Memory B cell (primary cell): Measurements from ENCODE around the gene ITPK1.

Source experiments
- ATAC-seq: fragments of 150-1000 bp; cut with Tn5 transposase; 2 replicates; pipeline ENCODE4 v1.10.0; 2021; ENCODE audit warnings: low read depth, mild to moderate bottlenecking, moderate library complexity
- DNase-seq, 2 donors: peaks; one replicate each; pipeline ENCODE4 v3.0.0; 2022; ENCODE audit warnings: low spot score in 2 of 2
- H3K27ac Mint-ChIP-seq: one replicate; pipeline ENCODE4 v1.8.0; 2022; ENCODE audit warnings: mild to moderate bottlenecking, moderate library complexity, mixed read lengths
- H3K27me3 Mint-ChIP-seq: one replicate; pipeline ENCODE4 v1.8.0; 2022; ENCODE audit warnings: mixed read lengths
- H3K36me3 Mint-ChIP-seq: one replicate; pipeline ENCODE4 v1.8.0; 2022; ENCODE audit warnings: mild to moderate bottlenecking, mixed read lengths
- H3K4me1 Mint-ChIP-seq: one replicate; pipeline ENCODE4 v1.8.0; 2022; ENCODE audit warnings: mixed read lengths
- H3K4me3 Mint-ChIP-seq: one replicate; pipeline ENCODE4 v1.8.0; 2022; ENCODE audit warnings: mild to moderate bottlenecking, moderate library complexity, mixed read lengths
- H3K9me3 Mint-ChIP-seq: one replicate; pipeline ENCODE4 v1.8.0; 2022; ENCODE audit warnings: mixed read lengths

ITPK1 gene

DNA sequence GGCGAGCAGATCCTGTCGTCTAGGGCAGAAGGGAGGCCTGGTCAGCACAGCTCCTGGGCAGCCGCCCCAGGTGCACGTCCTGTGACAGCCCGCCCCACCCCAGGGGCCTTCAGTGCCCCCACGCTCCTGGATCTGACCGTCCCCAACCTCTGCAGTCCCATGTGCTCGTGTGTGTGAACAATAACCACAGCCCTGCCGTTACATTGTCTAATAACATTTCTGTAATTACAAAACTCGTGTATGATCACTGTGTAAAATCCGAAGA lies 153.0 kb downstream of the ITPK1 start:
- H3K36me3 Mint-ChIP-seq = peaks cover 16% of the 10 kb centered on the region

DNA sequence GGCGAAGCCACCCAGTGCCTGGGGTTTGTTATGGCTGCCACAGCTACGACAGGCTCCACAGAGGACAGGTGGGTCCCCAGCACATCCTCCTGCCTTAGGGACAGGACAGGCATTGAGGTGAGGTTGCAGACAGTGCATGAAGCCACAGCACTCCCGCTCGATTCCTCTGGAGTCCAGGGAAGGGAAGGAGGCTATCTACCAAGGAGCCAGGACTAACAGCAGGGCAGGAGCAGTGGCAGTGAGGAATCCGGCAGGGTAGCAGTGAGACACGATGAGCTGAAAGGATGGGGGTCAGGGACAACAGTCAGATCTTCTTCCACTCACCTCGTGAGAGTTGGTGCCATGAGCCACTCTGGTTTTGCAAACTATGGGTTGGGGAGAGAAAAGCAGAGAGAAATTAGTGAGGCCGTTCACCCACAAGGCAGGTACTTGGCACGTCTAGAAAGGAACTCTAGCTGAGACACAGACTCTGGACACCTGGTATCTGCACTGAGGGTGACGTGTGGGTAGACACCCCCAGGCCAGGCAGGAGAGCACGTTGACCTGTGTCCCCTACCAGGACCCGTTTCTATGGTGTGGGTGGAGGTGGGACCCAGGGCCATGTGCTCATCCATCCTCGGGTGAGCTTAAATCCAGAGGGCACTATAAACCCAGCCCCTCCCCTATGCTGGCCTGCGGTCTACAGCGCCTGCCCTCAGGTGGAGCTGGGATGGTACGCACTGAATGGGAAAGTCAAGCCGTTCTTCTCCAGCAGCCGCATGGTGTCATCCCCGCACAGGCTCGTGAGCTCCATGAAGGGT lies 153.5 kb downstream of the ITPK1 start:
- H3K4me1 Mint-ChIP-seq = peaks cover 2% of the 10 kb centered on the region
- no peak overlapping the region for H3K27ac Mint-ChIP-seq
- peaks cover 11% of the 10 kb centered on the region for H3K36me3 Mint-ChIP-seq
- DNase-seq (no peak), ATAC-seq (no peak)
- no peaks in the 10 kb centered on the region for H3K27me3 Mint-ChIP-seq
- H3K9me3 Mint-ChIP-seq = no peaks in the 10 kb centered on the region
- no peak overlapping the region for H3K4me3 Mint-ChIP-seq

More for the DNA sequence above, 153.0 kb downstream of the ITPK1 start:
- ATAC-seq (no peak), DNase-seq (no peak)
- H3K9me3 Mint-ChIP-seq = peaks cover 1% of the 10 kb centered on the region
- peaks cover 7% of the 10 kb centered on the region for H3K4me1 Mint-ChIP-seq
- H3K4me3 Mint-ChIP-seq = no peak overlapping the region
- H3K27ac Mint-ChIP-seq = no peak overlapping the region
- H3K27me3 Mint-ChIP-seq = no peaks in the 10 kb centered on the region

DNA sequence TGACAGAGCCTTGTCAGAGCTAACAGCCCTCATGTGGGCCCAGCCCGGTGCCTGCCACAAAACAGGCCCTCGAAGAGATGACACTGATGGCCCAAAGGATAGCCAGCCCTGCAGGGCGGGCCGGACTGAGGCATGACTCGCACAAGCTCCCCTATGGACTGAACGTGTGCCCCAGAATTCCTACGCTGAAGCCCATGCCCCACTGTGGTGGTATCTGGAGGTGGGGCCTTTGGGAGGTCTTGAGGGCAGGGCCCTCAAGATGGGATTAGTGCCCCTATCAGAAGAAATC lies 154.2 kb downstream of the ITPK1 start:
- no peak for DNase-seq
- Mint-ChIP-seq H3K4me1 (no peaks in the 10 kb centered on the region), H3K9me3 (no peaks in the 10 kb centered on the region), H3K27ac (no peak overlapping the region), H3K27me3 (no peaks in the 10 kb centered on the region), H3K4me3 (no peak overlapping the region), H3K36me3 (peaks cover 11% of the 10 kb centered on the region)
- ATAC-seq = no peak

DNA sequence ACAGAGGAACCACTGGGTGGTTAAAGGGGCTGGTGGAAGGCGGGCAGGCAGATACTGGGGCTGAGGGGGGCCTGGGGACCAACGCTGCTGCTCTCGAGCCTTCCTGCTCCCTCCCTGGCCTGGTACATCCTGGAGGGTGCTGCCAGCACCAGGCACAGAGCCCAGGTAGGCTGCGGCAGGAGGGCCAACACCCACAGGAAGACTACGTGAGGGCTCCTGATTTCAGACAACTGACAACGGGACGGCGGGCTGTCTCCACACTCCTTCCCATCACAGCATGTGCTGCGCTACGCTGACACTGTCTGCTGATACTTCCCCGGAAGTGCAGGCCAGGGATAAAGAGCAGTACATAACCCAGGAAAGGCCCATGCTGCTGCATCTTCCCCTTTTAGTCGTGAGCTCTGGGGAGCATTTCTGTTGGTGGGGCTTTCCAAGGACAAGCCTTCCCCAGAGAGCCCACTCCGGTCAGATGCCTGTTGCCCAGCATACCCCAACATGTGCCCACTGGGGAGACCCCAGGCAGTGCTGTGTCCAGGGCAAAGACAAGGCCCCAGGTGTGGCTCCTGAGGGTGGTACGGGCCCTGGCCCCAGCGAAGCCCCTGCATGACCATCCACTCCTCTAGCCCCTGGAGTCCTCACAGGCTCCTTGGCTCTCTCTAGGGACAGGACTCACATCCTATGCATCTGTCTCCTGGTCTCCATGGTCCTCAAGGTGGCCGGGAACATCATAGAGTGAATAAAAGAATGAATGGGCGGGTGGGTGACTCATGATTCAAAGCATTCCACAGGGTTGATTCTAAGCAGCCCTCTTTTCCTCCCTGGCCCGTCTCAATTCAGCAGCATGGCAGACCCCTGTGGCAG lies 154.8 kb downstream of the ITPK1 start:
- no peaks in the 10 kb centered on the region for H3K4me1 Mint-ChIP-seq
- DNase-seq (no peak), ATAC-seq (no peak)
- H3K4me3 Mint-ChIP-seq = no peak overlapping the region
- H3K36me3 Mint-ChIP-seq = peaks cover 11% of the 10 kb centered on the region
- no peaks in the 10 kb centered on the region for H3K27me3 Mint-ChIP-seq
- H3K27ac Mint-ChIP-seq = no peak overlapping the region
- H3K9me3 Mint-ChIP-seq = no peaks in the 10 kb centered on the region

DNA sequence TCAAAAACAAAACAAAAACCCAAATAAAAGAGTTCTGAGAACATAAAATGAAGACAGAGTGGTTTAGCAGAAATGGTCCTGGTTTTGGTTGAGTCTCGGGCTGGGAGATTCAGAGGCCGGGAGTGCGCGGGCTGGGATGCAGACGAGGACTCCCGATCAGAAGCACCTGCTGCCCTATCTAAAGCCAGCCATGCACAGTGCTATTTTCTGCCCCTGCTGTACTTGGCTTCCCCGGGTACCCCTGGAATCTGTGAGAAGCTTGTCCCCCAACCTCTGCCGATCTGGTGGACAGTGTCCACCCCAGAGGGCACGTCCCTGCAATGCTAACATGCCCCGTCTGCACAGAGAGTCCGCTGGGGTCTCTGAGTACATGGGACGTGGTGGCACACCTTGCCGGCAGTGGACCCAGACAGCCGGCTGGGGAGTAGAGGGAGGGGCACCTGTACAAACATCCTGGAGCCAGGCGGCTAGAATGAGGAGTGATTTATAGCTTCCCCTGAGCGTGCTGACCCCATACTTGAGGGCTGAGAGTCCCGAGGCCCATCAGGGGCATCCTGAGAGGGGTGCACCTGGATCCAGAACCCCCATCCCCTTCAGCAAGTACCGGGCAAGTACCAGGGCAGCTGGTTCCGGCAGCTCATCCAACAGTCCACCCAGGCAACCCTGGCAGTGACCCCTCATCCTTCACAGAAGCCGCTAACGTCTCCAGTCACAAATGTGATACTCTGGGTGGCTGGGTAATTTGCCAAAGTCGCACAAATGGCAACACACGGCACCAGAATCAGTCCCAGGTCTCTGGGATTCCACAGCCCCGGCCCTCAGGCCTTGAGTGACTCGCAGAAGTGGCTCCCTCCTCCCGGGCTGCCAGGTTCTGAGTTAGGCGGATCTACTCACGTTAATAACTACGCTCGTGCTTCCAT lies 155.7 kb downstream of the ITPK1 start:
- H3K4me3 Mint-ChIP-seq = no peak overlapping the region
- no peaks in the 10 kb centered on the region for H3K27me3 Mint-ChIP-seq
- ATAC-seq = no peak
- H3K9me3 Mint-ChIP-seq = no peaks in the 10 kb centered on the region
- peaks cover 11% of the 10 kb centered on the region for H3K36me3 Mint-ChIP-seq
- DNase-seq = no peak
- no peak overlapping the region for H3K27ac Mint-ChIP-seq
- H3K4me1 Mint-ChIP-seq = no peaks in the 10 kb centered on the region

DNA sequence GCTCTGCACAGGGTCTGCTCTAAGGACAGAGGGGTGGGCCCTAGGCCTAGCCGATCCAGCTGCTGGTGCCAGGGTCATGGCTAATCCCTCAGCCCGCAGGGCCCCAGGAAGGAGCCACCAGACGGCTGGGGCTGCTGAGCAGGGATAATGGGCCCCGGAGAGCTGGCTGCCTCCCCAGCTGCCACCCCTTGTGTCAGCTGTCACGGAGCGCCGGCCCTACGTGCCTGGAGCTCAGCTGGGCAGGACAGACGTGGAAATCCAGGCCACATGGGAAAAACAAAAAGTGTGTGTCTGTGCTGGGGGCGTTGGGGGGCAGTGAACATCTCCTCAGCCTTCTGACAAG lies 156.6 kb downstream of the ITPK1 start:
- Mint-ChIP-seq H3K9me3 (no peaks in the 10 kb centered on the region), H3K36me3 (peaks cover 11% of the 10 kb centered on the region), H3K27ac (no peak overlapping the region), H3K4me3 (no peak overlapping the region), H3K4me1 (no peaks in the 10 kb centered on the region), H3K27me3 (no peaks in the 10 kb centered on the region)
- ATAC-seq (no peak), DNase-seq (no peak)

DNA sequence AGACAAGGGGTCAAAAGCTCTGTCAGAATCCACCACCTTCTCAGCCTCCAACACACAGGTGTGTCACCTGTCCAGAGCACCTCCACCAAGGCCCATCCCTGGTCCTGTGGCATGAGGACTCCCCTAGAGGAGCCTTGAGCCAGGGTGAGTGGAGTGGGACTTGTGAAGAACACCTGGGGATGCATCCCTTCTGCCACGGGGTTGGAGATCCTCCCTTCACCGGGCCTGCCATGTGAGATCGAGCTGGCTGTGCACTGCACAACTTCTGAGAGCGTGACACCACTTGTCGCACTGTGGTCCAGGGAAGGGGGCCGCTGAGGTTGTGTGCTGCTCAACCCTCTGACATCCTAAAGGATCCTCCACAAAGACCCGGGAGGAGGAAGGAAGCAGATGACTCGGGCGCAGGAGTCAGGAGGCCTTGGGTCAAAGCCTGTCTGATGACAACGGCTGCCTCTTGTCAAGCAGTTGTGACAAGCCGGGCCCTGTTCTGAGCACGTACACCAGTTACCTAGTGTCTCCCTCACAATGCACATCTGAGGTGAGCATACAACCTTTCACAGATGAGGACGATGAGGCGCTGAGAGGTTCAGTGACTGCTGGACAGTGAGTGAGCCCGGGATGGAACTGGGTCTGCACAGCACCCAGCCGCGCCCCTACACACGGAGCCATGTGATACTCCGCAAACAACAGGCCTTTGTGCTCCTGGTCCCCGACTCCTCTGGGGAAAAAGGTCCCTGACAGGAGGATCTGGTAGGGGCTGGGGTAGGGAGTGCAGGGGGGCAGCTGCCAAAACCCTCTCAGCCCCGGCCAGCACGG lies 157.1 kb downstream of the ITPK1 start:
- no peak for ATAC-seq
- DNase-seq = no peak
- Mint-ChIP-seq H3K4me1 (no peaks in the 10 kb centered on the region), H3K9me3 (no peaks in the 10 kb centered on the region), H3K36me3 (peaks cover 11% of the 10 kb centered on the region), H3K4me3 (no peak overlapping the region), H3K27ac (peak overlapping the region; percentile 58), H3K27me3 (no peaks in the 10 kb centered on the region)

DNA sequence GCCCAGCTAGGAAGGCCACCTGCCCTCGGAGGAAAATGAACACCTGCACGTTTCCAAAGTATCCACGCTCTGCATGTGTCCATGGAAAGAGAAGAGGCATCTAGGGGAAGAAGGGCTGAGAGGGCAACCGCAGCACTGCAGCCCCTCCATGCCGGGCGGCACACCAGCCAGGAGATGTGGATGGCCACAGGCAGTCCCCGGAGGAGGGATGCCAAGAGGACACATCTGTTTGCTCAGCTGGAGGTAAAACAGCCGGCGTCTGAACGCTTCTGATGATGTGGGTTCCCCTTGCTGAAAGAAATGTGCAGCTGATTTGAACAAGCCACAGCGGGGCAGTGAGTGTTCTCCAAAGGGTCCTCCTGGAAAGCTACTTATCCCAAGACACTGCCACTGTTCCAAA lies 158.8 kb downstream of the ITPK1 start:
- DNase-seq (no peak), ATAC-seq (no peak)
- Mint-ChIP-seq H3K4me1 (peaks cover 4% of the 10 kb centered on the region), H3K36me3 (peaks cover 11% of the 10 kb centered on the region), H3K27me3 (no peaks in the 10 kb centered on the region), H3K27ac (no peak overlapping the region), H3K4me3 (no peak overlapping the region), H3K9me3 (no peaks in the 10 kb centered on the region)

DNA sequence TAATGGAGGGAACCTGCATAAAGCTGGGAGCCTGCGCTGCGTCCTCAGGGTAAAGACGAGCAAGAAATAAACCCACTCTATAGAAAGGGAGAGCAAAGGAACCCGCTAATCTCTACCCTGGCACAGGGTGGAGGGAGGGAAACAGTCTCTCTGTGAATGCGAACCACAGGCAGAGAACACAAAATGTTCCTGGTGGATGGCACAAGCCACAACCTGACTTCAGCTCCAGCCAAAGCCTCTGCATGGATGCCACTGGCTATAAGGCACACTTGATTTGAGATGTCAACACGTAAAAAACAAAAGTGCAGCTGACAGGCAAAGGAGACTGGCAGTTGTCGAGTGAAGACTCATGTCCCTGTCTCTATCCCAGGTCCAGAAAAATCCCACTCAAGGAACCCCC lies 160.3 kb downstream of the ITPK1 start:
- no peaks in the 10 kb centered on the region for H3K27me3 Mint-ChIP-seq
- ATAC-seq (no peak), DNase-seq (no peak)
- H3K36me3 Mint-ChIP-seq = peaks cover 12% of the 10 kb centered on the region
- H3K9me3 Mint-ChIP-seq = no peaks in the 10 kb centered on the region
- H3K4me1 Mint-ChIP-seq = peaks cover 6% of the 10 kb centered on the region
- H3K4me3 Mint-ChIP-seq = no peak overlapping the region
- no peak overlapping the region for H3K27ac Mint-ChIP-seq

DNA sequence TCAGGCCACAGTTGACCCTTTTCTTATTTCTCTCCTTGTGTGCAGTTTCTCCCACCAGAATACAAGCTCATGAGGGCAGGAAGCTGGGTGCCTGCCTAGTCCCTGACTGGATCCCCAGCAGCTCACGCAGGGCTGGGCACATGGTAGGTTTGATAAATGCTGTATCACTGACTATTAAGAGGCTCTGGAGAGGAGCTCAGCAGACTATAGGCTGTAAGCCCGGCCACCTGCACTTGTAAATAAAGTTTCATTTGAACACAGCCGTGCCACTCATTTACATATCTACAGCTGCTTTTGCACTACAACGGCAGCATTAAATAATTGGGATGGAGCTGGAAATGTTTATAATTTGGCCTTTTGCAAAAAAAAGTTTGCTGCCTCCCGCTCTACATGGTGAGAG lies 160.8 kb downstream of the ITPK1 start:
- ATAC-seq = no peak
- H3K4me3 Mint-ChIP-seq = no peak overlapping the region
- H3K36me3 Mint-ChIP-seq = peaks cover 14% of the 10 kb centered on the region
- no peak overlapping the region for H3K27ac Mint-ChIP-seq
- DNase-seq = no peak
- no peaks in the 10 kb centered on the region for H3K9me3 Mint-ChIP-seq
- H3K4me1 Mint-ChIP-seq = peaks cover 6% of the 10 kb centered on the region
- no peaks in the 10 kb centered on the region for H3K27me3 Mint-ChIP-seq

DNA sequence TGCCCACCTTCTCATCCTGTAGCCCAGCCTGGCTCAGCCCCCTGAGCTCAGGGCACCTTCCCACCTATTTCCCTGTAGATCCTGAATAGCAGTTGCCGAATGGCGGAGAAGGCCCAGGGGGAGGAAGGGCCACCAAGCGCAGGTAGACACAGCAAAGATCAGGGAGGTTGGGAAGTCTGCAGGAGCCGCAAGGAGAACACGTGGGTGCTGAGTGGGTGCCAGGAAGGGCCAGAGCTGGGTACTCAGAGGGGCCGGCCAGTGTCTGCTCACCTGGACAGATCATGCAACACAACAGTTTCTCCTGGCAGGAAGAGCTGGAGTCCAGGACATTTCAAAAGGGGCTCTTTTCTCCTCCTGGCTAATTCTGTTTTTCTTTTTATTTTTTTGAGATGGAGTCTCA lies 162.2 kb downstream of the ITPK1 start:
- Mint-ChIP-seq H3K27ac (no peak overlapping the region), H3K4me3 (no peak overlapping the region), H3K4me1 (peaks cover 6% of the 10 kb centered on the region), H3K9me3 (no peaks in the 10 kb centered on the region), H3K36me3 (peaks cover 15% of the 10 kb centered on the region), H3K27me3 (no peaks in the 10 kb centered on the region)
- DNase-seq (no peak), ATAC-seq (no peak)

DNA sequence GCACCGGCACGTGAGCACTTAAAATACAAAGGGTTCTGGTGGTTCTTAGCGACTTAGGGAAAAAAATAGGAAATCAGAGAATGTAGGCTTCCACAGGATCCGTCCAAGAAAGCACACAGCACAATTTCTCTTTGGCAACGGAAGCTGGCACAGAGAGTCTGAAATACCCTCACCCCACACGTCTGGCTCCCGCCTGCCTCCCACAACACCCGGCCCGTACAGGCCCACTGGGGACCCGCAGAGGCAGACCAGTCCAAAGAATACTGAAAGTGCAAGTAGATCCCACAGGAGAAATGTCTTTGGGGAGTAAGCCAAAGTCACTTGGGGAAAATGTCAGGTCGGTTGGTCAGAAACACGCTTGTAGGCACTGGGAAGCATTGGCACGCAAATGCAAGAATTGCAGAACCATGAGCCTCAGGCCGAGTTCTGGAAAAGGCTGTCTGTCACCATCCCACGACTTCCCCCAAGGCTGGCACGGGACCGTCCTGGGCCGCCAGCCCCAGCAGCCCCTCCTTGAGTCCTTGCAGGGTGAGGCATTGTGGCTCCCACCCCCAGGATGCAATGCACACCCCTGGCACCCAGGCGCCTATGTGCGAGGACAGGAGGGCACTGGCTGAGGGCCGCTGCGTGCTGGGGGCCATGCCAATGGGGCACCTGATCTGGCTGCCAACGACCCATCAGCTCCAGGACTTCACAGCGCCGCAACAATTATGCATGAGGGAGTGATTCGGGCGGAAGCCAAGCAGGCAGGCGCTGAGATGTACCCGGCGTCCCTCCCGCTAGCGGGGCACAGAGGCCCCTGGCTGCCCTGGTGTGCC lies 163.0 kb downstream of the ITPK1 start:
- no peak for DNase-seq
- no peak for ATAC-seq
- H3K27ac Mint-ChIP-seq = no peak overlapping the region
- H3K4me1 Mint-ChIP-seq = peaks cover 6% of the 10 kb centered on the region
- peaks cover 13% of the 10 kb centered on the region for H3K36me3 Mint-ChIP-seq
- no peaks in the 10 kb centered on the region for H3K27me3 Mint-ChIP-seq
- no peaks in the 10 kb centered on the region for H3K9me3 Mint-ChIP-seq
- H3K4me3 Mint-ChIP-seq = no peak overlapping the region

DNA sequence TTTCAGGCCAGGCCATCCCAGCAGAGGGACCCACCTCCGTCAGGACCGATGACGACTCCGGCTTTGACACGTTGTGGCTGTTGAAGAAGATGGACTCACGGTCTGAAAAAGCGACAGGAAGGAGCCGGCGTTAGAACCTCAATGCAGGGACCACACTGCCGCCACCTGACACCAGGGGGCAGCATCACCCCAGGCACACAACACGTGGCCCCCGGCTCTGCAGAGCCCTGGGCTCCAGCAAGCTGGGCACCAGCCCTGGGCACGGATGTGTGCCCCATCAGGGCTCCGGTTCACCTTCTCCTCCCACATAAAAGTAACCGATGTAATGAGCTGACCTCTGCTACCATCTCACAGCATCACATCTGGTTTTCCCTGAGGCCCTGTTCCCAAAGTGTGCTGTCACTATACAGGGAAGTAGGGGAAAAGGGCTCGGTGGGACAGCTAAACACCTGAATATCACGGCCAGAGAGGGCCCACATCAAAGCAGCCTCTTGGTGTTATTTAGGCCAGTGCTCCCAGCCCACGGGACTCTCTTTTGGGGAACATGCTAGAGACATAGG lies 163.7 kb downstream of the ITPK1 start:
- Mint-ChIP-seq H3K9me3 (no peaks in the 10 kb centered on the region), H3K36me3 (peaks cover 17% of the 10 kb centered on the region), H3K4me1 (peaks cover 6% of the 10 kb centered on the region), H3K27ac (no peak overlapping the region), H3K4me3 (no peak overlapping the region), H3K27me3 (no peaks in the 10 kb centered on the region)
- DNase-seq (peak; percentile 81 to 89), ATAC-seq (peak; percentile 97)
